NCI-H774 (cell line): ENCODE data around the gene HOOK2.
"Not testable (repeated sequence)": the region's sequence is repeated elsewhere in the genome, so short reads cannot be mapped to it uniquely, and the experiment has no call there.

Source experiments
- DNase-seq: peaks from one replicate; lab custom pipeline; 2025; lab: John Stamatoyannopoulos, UW

The HOOK2 gene

GRCh38 chr19:12720851-12721655 is 54.3 kb downstream of the HOOK2 start:
- no peak for DNase-seq

- no peak for DNase-seq
Measured at GRCh38 chr19:12720296-12720695, 55.1 kb downstream of the HOOK2 start.

DNA sequence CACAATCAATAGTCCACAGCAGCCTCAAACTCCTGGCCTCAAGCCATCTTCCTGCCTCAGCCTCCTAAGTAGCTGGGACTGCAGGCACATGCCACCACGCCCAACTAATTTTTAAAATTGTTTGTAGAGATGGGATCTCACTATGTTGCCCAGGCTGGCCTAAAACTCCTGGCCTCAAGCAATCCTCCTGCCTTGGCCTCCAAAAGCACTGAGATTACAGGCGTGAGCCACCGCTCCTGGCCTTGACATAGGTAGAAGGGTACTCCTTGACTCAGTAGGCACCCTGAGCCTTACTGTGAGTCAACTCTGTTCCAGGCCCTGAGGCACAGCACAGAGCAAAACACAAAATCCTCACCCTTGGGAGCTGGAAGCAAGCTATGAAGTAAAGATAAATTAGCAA is 59.4 kb downstream of the HOOK2 start:
- no peak for DNase-seq

GRCh38 chr19:12715102-12715501 is 60.2 kb downstream of the HOOK2 start:
- DNase-seq: no peak

DNA sequence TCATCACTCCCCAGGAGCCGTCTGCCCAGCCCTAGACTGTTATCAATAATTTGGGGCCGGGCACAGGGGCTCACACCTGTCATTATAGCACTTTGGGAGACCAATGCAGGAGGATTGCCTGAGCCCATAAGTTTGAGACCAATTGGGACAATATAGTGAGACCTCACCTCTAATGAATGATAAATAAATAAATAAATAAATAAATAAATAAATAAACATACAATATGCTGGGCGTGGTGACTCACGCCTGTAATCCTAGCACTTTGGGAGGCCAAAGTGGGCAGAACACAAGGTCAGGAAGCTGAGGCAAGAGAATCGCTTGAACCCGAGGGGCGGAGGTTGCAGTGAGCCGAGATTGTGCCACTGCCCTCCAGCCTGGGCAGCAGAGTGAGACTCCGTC is 62.0 kb downstream of the HOOK2 start:
- not testable (repeated sequence) for DNase-seq
